Coronary artery (tissue), 2 donors: ENCODE measurements around the gene CYP4F2.

Experiments used
- DNase-seq: peaks from one replicate; pipeline ENCODE4 v3.0.0-alpha.2; 2017; ENCODE audit warnings: low spot score
- H3K27ac ChIP-seq, 2 donors: fragments of 200-600 bp; sonication (generic); one replicate each; pipeline ENCODE4 v1.5.1; 2016 to 2019
- H3K4me3 ChIP-seq: fragments of 200-600 bp; sonication (generic); 2 replicates; pipeline ENCODE4 v1.5.1; 2016; ENCODE audit warnings: mild to moderate bottlenecking, moderate library complexity
- CTCF ChIP-seq: fragments of 200-600 bp; sonication (generic); IDR thresholded peaks from one replicate; pipeline ENCODE4 v1.5.1; 2019; ENCODE audit warnings: antibody characterized with exemption

CYP4F2 gene

GRCh38 chr19:15869873-15870272 lies 28.0 kb downstream of the CYP4F2 start:
- no peak for DNase-seq
- TF ChIP-seq CTCF, result no peak
- no peak overlapping the region for H3K27ac ChIP-seq
- no peak overlapping the region for H3K4me3 ChIP-seq

- DNase-seq, result no peak
- TF ChIP-seq CTCF, result peak; percentile 23
Measured at GRCh38 chr19:15869109-15869555, 28.7 kb downstream of the CYP4F2 start.

DNA sequence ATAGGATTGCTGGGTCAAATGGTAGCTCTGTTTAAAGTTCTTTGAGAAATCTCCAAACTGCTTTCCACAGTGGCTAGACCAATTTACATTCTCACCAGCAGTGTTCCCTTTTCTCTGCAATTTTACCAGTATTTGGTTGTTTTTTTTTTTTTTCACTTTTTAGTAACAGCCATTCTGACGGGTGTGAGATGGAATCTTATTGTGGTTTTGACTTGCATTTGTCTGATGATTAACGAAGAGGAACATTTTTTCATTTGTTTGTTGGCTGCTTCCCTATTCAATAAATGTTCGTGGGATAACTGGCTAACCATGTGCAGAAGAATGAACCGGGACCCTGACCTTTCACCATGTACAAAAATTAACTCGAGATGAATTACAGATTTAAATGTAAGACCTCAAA lies 31.2 kb downstream of the CYP4F2 start:
- no peak overlapping the region for H3K27ac ChIP-seq
- no peak for DNase-seq
- H3K4me3 ChIP-seq, result no peak overlapping the region
- no peak for TF ChIP-seq CTCF

More at GRCh38 chr19:15869109-15869555, 28.7 kb downstream of the CYP4F2 start:
- no peak overlapping the region for H3K4me3 ChIP-seq
- no peak overlapping the region for H3K27ac ChIP-seq

GRCh38 chr19:15864824-15865223 lies 33.0 kb downstream of the CYP4F2 start:
- DNase-seq, result no peak
- Histone ChIP-seq H3K27ac (no peak overlapping the region), H3K4me3 (no peak overlapping the region)
- no peak for TF ChIP-seq CTCF

GRCh38 chr19:15863272-15863671 lies 34.6 kb downstream of the CYP4F2 start:
- H3K4me3 ChIP-seq, result no peak overlapping the region
- H3K27ac ChIP-seq, result no peak overlapping the region
- no peak for TF ChIP-seq CTCF
- no peak for DNase-seq

GRCh38 chr19:15862444-15862843 lies 35.4 kb downstream of the CYP4F2 start:
- H3K27ac ChIP-seq, result no peak overlapping the region
- TF ChIP-seq CTCF, result no peak
- no peak overlapping the region for H3K4me3 ChIP-seq
- no peak for DNase-seq

DNA sequence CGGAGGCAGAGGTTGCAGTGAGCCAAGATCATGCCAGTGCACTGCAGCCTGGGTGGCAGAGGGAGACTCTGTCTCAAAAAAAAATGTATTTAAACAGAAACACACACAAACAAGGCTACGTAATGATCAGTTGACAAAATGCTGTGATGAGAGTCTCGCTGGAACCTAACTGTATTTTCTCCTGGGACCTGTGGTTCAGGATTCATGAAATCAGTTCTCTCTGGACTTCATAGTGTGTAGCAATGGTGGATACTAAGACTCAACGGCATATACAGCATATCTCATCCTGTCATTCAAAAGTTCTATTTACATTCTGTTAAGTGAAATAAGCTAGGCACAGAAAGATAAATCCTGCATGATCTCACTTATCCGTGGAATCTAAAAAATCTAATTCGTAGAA lies 37.4 kb downstream of the CYP4F2 start:
- Histone ChIP-seq H3K4me3 (no peak overlapping the region), H3K27ac (no peak overlapping the region)
- TF ChIP-seq CTCF, result no peak
- no peak for DNase-seq
